Epithelial cell of proximal tubule (primary cell): ENCODE measurements around the gene SYT1. TPM values are rescaled to one million over a fixed set of nuclear protein-coding genes. Genes with fewer than 3 reads are reported as not detected.

Experiments
- DNase-seq: peaks from one replicate; pipeline ENCODE4 v3.0.0-alpha.2; 2011; ENCODE audit warnings: low read depth
- H3K4me3 ChIP-seq: 2 replicates; pipeline ENCODE4 v1.5.1; 2011; ENCODE audit warnings: low read depth, mild to moderate bottlenecking, low read length
- total RNA-seq: library from RNA; depleted of rRNA; stranded (reverse); fragments of >200 nt; gene quantifications from 2 replicates; pipeline ENCODE4 v1.2.3, GENCODE V29; 2015
- TF ChIP-seq, protein P1 (sequence below): conservative IDR thresholded peaks from 2 replicates; pipeline ENCODE4 v1.5.1; 2012; ENCODE audit warnings: low read depth, mild to moderate bottlenecking, low read length

SYT1 gene
- total RNA-seq, 1 donor from 2014 or later = 2.0 TPM

DNA sequence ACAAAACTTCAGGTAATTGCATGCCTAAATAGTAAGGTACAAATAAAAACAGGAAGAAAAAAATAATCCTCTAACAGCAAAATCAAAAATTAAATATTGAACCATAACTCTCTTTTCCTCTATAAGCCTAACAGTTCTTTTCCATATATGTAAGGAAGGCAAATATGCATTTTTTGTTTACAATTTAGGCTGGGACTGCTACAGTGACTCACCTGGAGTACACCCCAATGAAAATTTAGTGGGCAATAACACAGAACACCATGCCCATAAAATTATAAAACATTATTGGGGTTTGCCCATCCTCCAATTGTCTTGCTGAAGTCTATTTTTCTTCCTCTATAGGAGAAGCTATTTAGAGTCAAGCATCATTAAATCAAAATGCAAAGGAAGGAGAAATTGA is 549.2 kb downstream of the SYT1 start:
- TF ChIP-seq, protein P1, sequence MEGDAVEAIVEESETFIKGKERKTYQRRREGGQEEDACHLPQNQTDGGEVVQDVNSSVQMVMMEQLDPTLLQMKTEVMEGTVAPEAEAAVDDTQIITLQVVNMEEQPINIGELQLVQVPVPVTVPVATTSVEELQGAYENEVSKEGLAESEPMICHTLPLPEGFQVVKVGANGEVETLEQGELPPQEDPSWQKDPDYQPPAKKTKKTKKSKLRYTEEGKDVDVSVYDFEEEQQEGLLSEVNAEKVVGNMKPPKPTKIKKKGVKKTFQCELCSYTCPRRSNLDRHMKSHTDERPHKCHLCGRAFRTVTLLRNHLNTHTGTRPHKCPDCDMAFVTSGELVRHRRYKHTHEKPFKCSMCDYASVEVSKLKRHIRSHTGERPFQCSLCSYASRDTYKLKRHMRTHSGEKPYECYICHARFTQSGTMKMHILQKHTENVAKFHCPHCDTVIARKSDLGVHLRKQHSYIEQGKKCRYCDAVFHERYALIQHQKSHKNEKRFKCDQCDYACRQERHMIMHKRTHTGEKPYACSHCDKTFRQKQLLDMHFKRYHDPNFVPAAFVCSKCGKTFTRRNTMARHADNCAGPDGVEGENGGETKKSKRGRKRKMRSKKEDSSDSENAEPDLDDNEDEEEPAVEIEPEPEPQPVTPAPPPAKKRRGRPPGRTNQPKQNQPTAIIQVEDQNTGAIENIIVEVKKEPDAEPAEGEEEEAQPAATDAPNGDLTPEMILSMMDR = no peak

DNA sequence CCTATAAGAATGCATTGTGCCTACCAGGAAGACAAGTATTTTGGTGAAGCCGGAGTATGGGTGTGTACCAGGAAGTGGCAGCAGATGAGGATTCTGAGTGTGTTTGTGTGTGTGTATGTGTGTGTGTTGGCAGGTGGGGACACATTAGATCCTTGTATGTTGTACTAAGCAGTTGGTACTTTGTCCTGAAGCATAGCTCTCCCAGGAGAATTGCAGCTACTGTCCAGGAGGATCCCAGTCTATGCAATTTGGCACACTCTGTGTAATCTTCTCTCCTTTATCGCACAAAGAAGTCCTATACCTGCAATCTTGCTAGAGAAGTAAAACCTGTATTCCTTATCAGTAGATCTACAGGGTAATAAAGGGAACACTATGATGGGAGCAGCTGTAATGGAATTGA is 549.7 kb downstream of the SYT1 start:
- TF ChIP-seq, protein P1 = no peak
- no peak for DNase-seq
- no peak overlapping the region for H3K4me3 ChIP-seq

More for the DNA sequence above, 549.2 kb downstream of the SYT1 start:
- no peak for DNase-seq
- H3K4me3 ChIP-seq = no peak overlapping the region

DNA sequence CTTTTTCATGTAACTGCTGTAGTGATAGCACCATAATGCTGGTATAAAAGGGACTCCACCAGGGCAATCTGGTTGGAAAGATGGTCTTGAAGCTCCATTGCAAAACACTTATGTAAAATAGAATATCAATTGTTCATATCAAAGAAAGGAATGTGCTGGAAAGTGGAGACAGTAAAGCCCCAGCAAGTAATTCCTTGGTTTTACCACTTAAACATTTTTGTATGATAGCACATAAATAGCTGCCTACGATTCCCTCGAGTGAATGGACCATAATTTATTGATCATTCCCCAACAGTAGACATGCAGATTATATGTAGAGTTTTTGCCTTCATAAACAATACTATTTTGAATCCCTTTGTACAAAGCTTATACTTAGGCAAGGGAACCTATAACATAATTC is 550.7 kb downstream of the SYT1 start:
- H3K4me3 ChIP-seq = no peak overlapping the region
- no peak for DNase-seq

DNA sequence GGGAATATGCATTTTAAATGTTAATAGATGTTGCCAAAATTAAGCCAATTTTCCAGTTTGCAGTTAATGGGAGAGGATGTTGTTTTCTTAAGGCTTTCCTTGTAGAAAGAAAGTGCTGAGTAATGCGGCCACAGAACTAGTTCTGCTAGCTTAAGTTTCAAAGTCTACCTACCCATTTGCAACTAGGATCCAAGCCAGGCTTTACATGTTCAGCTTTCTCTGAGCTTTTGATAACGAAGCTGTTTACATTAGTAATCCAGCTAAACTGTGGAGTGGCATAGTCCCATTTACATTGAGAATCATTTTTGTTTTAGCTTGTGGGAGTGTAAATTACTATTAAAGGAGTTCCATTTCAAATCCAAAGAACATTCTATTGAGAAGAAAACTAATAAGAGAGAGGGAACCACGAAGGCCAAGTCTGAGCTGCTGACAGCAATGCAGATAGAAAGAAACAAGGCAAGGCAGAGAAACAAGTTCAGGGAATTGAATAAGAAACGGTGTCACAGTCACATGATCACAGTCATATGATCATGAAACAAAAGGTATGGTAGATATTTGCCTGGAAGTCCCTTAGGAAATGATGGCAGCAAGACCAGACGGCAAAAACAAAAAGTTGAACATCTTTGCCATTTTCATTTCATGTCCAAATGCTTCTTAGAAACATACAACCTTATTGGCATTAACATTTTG is 551.3 kb downstream of the SYT1 start:
- DNase-seq = no peak
- TF ChIP-seq, protein P1 = no peak
- H3K4me3 ChIP-seq = no peak overlapping the region

More for the DNA sequence above, 550.7 kb downstream of the SYT1 start:
- TF ChIP-seq, protein P1 = no peak

DNA sequence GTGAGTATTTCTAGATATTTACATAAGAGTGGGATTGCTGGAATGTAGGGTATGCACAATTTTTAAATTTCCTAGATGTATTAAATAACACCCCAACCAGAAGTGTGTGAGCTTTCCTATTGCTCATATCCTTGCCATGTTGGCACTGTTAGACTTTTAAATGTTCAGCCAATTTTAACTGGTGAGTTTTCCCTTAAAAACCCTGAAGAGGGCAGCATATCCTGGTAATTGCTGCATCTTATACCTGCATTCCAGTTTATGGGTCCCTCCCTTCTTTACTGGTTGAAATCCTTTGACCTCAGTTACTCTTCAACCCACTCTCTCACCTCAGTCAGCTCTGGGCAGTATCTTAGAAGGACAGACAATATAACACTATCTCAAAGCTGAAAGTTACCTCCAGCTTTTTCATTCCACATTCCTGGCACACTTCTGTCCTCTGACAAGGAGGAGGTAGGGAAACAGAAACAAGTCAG is 555.6 kb downstream of the SYT1 start:
- H3K4me3 ChIP-seq = no peak overlapping the region
- TF ChIP-seq, protein P1 = peak; percentile 77
- peak; percentile 78 for DNase-seq

DNA sequence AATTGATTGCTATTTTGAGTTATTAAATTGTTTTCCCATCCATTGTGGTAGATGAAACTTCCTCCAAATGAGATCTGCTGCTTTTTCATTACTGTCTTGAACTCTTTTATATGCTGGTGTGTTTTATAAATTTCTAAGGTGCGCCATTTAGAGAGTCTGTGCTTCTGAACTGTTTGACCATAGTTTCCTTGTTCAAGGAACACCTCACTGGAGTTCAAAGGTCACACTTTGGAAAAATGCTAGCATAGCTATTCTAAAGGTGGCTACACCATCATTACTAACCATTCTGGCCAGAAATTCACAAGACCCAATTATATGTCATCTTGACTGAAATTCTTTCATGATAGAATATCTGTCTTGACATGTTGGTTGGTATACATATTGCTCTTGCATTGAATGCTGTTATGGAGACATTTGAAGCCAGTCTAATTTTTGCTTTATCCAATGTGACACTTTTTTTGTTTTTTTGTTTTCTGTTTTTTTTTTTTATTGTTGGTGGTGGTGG is 556.7 kb downstream of the SYT1 start:
- TF ChIP-seq, protein P1 = no peak

More for the DNA sequence above, 556.7 kb downstream of the SYT1 start:
- no peak overlapping the region for H3K4me3 ChIP-seq
- no peak for DNase-seq
